HEK293 (cell line): Measurements from ENCODE around the gene IGF2BP2.

Experiments used
- CTCF ChIA-PET: fragments of 350-600 bp; formaldehyde crosslinking; extraction: SDS; loops from one replicate; lab custom pipeline; 2021; ENCODE audit warnings: antibody characterized with exemption; lab: Yijun Ruan, JAX
- POLR2A ChIA-PET: fragments of 300-600 bp; formaldehyde crosslinking; extraction: SDS; loops from one replicate; lab custom pipeline; 2020; ENCODE audit warnings: antibody characterized with exemption, inconsistent platforms; lab: Yijun Ruan, JAX
- H3K27ac ChIP-seq: fragments of 200-500 bp; sonication (Bioruptor generic); 2 replicates; pipeline ENCODE4 v1.5.1; 2014; ENCODE audit warnings: low read depth, low read length, control low read depth, inconsistent platforms; ENCODE audit errors: extremely low read depth
- H3K36me3 ChIP-seq, 2 experiments: fragments of 200-500 bp in 1 of 2; sonication (Bioruptor generic) in 1 of 2; 1 replicate in 1 of 2; 2 replicates in 1 of 2; pipeline ENCODE4 v1.5.1; 2014 to 2017; ENCODE audit warnings: inconsistent platforms in 2 of 2, low read length in 2 of 2; ENCODE audit not compliant: control insufficient read depth in 2 of 2, insufficient read depth in 1 of 2
- H3K4me1 ChIP-seq: fragments of 200-500 bp; sonication (Bioruptor generic); 2 replicates; pipeline ENCODE4 v1.5.1; 2014; ENCODE audit warnings: mild to moderate bottlenecking, low read length, inconsistent platforms; ENCODE audit not compliant: control insufficient read depth, insufficient read depth
- H3K4me3 ChIP-seq: 2 replicates; pipeline ENCODE4 v1.5.1; 2011; ENCODE audit warnings: low read depth, mild to moderate bottlenecking, control low read depth, low read length, moderate library complexity
- H3K9me3 ChIP-seq: fragments of 200-500 bp; sonication (Bioruptor generic); 2 replicates; pipeline ENCODE4 v1.5.1; 2014; ENCODE audit warnings: low read depth, low read length, inconsistent platforms; ENCODE audit not compliant: control insufficient read depth, insufficient read depth
- GFI1B ChIP-seq: fragments of 450-650 bp; formaldehyde crosslinking; IDR thresholded peaks from 2 replicates; pipeline ENCODE4 v1.5.1; 2016; ENCODE audit warnings: missing biosample characterization, missing genetic modification characterization
- HOXC10 ChIP-seq: sonication (generic); formaldehyde crosslinking; IDR thresholded peaks from 2 replicates; pipeline ENCODE4 v1.8.1; 2023; ENCODE audit warnings: mild to moderate bottlenecking, missing genetic modification reagents
- PRDM1 ChIP-seq: fragments of 450-650 bp; formaldehyde crosslinking; IDR thresholded peaks from 2 replicates; pipeline ENCODE4; 2016; ENCODE audit warnings: missing biosample characterization, missing genetic modification characterization
- SETDB1 ChIP-seq: IDR thresholded peaks from one replicate; pipeline ENCODE4 v1.6.1; 2017; ENCODE audit warnings: mild to moderate bottlenecking, low read length, moderate library complexity, mixed read lengths; ENCODE audit not compliant: insufficient read length
- SP2 ChIP-seq: fragments of 450-650 bp; formaldehyde crosslinking; IDR thresholded peaks from 2 replicates; pipeline ENCODE4 v1.5.1; 2016; ENCODE audit warnings: missing biosample characterization, missing genetic modification characterization
- ZBTB10 ChIP-seq: fragments of 450-650 bp; formaldehyde crosslinking; IDR thresholded peaks from 2 replicates; pipeline ENCODE4 v1.5.1; 2016; ENCODE audit warnings: missing biosample characterization, missing genetic modification characterization
- ZFP41 ChIP-seq: fragments of 450-650 bp; formaldehyde crosslinking; IDR thresholded peaks from 2 replicates; pipeline ENCODE4 v1.5.1; 2016; ENCODE audit warnings: missing biosample characterization, missing genetic modification characterization, borderline replicate concordance
- ZNF114 ChIP-seq: fragments of 450-650 bp; formaldehyde crosslinking; IDR thresholded peaks from 2 replicates; pipeline ENCODE4 v1.5.0; 2017; ENCODE audit warnings: missing biosample characterization, missing genetic modification characterization
- ZNF148 ChIP-seq: fragments of 450-650 bp; formaldehyde crosslinking; IDR thresholded peaks from 2 replicates; pipeline ENCODE4 v1.5.0; 2017; ENCODE audit warnings: missing biosample characterization, missing genetic modification characterization, borderline replicate concordance
- ZNF16 ChIP-seq: fragments of 450-650 bp; formaldehyde crosslinking; IDR thresholded peaks from 2 replicates; pipeline ENCODE4 v1.5.1; 2016; ENCODE audit warnings: low read depth, missing biosample characterization, missing genetic modification characterization
- ZNF221 ChIP-seq: fragments of 450-650 bp; formaldehyde crosslinking; IDR thresholded peaks from 2 replicates; pipeline ENCODE4 v1.5.1; 2017; ENCODE audit warnings: missing biosample characterization, missing genetic modification characterization, borderline replicate concordance
- ZNF223 ChIP-seq: fragments of 450-650 bp; formaldehyde crosslinking; IDR thresholded peaks from 2 replicates; pipeline ENCODE4 v1.5.1; 2016; ENCODE audit warnings: missing biosample characterization, missing genetic modification characterization
- ZNF23 ChIP-seq: fragments of 450-650 bp; formaldehyde crosslinking; IDR thresholded peaks from 2 replicates; pipeline ENCODE4 v1.5.1; 2016; ENCODE audit warnings: missing biosample characterization, missing genetic modification characterization, borderline replicate concordance
- ZNF239 ChIP-seq: fragments of 450-650 bp; formaldehyde crosslinking; IDR thresholded peaks from 2 replicates; pipeline ENCODE4 v1.5.1; 2016; ENCODE audit warnings: missing biosample characterization, missing genetic modification characterization
- ZNF280C ChIP-seq: fragments of 450-650 bp; formaldehyde crosslinking; IDR thresholded peaks from 2 replicates; pipeline ENCODE4 v1.5.1; 2016; ENCODE audit warnings: missing biosample characterization, missing genetic modification characterization
- ZNF324 ChIP-seq: fragments of 450-650 bp; formaldehyde crosslinking; IDR thresholded peaks from 2 replicates; pipeline ENCODE4 v1.5.1; 2016; ENCODE audit warnings: missing biosample characterization, missing genetic modification characterization
- ZNF391 ChIP-seq: fragments of 450-650 bp; formaldehyde crosslinking; IDR thresholded peaks from 2 replicates; pipeline ENCODE4 v1.5.1; 2016; ENCODE audit warnings: low read depth, missing biosample characterization, missing genetic modification characterization, borderline replicate concordance
- ZNF433 ChIP-seq: fragments of 450-650 bp; formaldehyde crosslinking; IDR thresholded peaks from 2 replicates; pipeline ENCODE4 v1.5.1; 2016; ENCODE audit warnings: missing biosample characterization, missing genetic modification characterization, low read depth
- ZNF560 ChIP-seq: fragments of 450-650 bp; formaldehyde crosslinking; IDR thresholded peaks from 2 replicates; pipeline ENCODE4 v1.5.1; 2017; ENCODE audit warnings: missing biosample characterization, missing genetic modification characterization, borderline replicate concordance
- ZNF768 ChIP-seq: fragments of 450-650 bp; formaldehyde crosslinking; IDR thresholded peaks from 2 replicates; pipeline ENCODE4 v1.5.1; 2018; ENCODE audit warnings: missing biosample characterization, mild to moderate bottlenecking, missing genetic modification characterization

The IGF2BP2 gene

GRCh38 chr3:185859294-185859972 is 34.6 kb upstream of the IGF2BP2 start:
- POLR2A ChIA-PET = no interaction called here
- Histone ChIP-seq H3K27ac (no peak overlapping the region), H3K36me3 (no peaks in the 10 kb centered on the region), H3K4me3 (no peak overlapping the region), H3K9me3 (no peaks in the 10 kb centered on the region), H3K4me1 (no peaks in the 10 kb centered on the region)
- CTCF ChIA-PET = interaction anchor here (0.6 to 0.8 kb wide), 2 partner anchors 8 to 22 kb away, joined by 3 read pairs; no protein-coding TSS in a partner anchor
- TF ChIP-seq ZNF221 (tag by site-specific recombination) = no peak
- TF ChIP-seq PRDM1 (tag by site-specific recombination) = peak; percentile 80

GRCh38 chr3:185858502-185859225 is 33.8 kb upstream of the IGF2BP2 start:
- Histone ChIP-seq H3K27ac (no peak overlapping the region), H3K36me3 (no peaks in the 10 kb centered on the region), H3K4me3 (no peak overlapping the region), H3K9me3 (no peaks in the 10 kb centered on the region)
- POLR2A ChIA-PET = no interaction called here
- CTCF ChIA-PET = interaction anchor here (0.6 to 0.8 kb wide), 2 partner anchors 9 to 21 kb away, joined by 3 read pairs; no protein-coding TSS in a partner anchor
- TF ChIP-seq ZNF223 (tag by site-specific recombination) (no peak), HOXC10 (CRISPR knock-in tag) (no peak), ZNF23 (tag by site-specific recombination) (no peak), ZNF433 (tag by site-specific recombination) (no peak), ZNF768 (tag by site-specific recombination) (no peak), GFI1B (tag by site-specific recombination) (no peak), ZNF148 (no peak), ZNF16 (no peak), ZNF239 (tag by site-specific recombination) (no peak), ZNF560 (no peak), ZNF391 (tag by site-specific recombination) (no peak), ZNF280C (tag by site-specific recombination) (no peak), ZFP41 (tag by site-specific recombination) (no peak), ZBTB10 (no peak), ZNF324 (tag by site-specific recombination) (no peak), ZNF114 (no peak), SETDB1 (no peak), SP2 (tag by site-specific recombination) (no peak)
- TF ChIP-seq, all 188 proteins: peak for 0
- no peaks in the 10 kb centered on the region for H3K4me1 ChIP-seq
